Measurements from ENCODE around the gene TSC22D2. TPM values are rescaled to one million over a fixed set of nuclear protein-coding genes. Genes with fewer than 3 reads are reported as not detected.

The TSC22D2 gene
- 8.8 and 12.9 TPM in 2 replicates for total RNA-seq (2014; rRNA removed; shearing (Covaris generic))

DNA sequence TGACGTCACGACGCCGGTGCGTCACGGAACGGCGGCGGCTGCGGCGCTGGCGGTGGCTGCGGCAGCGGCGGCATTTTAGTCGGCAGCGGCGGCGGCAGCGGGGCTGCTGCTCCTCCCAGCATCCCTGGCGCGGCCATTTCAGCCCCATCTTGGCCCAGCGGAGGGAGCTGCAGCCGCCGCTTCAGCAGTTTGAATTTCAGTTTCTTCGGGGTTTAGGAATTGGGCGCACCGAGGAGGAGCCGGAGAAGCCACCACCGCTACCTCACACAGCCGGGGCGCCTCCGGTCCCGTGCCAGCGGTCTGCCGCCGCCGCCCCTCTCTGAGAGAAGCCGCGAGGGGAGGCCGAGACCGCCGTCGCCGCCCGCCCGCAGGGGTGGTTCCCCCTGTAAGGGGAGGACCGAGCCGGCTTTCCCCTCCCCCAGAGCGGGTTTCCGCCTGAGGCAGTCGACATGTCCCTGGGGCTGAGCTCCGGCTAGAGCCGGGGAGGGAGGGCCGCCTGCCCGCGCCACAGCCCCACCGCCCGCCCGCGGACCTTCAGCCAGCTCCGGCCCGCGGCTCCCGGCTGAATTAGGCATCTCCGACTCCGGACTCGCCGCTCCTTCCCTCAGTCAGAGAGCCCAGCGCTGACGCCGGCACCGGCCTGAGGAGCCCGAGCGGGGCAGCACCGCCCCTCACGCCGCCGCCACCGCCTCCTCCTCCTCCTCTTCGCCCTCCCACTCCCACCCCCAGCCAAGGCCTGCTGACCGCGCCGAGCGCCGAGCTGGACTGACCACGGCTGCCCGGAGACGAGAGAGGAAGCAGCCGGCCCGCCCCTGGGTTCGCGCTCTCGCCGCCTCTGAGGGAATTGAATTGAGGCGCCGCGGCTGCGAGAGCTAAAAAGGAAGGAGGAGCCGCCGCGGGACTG lies at the start of gene TSC22D2:
TSC22D2 (plus strand) TSS at position 78 of the 904 bp plus-strand sequence. CDS start 1,053 bp downstream, outside the sequence.
- DNase-seq (ENCODE audit: low spot score), result peak; percentile 87

DNA sequence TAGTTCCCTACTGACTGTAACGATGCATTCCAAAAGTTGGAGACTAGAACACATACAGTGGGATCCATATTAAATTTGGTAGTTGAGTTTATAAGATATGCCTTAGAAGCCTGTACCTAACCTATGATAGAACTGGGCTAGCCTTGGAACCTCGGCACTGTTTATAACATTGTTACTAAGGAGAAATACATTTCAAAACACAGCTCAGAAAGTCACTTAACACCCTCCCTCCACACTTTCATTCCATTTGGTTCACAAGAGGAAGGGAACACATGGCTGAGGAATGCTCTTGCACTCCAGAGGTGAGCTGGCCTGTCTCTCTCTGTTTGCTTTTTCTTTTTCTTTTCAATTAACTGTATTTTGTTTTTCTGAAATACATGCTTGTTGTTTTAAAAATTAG lies 48.7 kb upstream of the TSC22D2 start:
- DNase-seq (ENCODE audit: low spot score), result no peak

DNA sequence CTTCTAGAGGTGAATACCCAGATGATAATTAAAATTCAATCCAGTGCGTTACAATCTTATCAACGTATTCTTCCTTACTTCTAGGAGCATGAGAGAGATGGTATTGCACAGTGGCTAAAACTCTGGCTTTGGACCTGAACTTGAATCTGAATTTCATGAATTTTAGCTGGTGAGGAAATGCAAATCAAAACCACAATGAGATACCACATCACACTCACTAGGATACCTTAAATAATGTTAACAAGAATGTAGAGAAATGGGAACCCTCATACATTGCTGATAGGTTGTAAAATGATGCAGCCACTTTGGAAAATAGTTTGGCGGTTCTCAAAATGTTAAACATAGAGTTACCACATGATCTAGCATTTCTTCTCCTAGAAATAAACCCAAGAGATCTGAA lies 47.1 kb upstream of the TSC22D2 start:
- DNase-seq (ENCODE audit: low spot score), result no peak

DNA sequence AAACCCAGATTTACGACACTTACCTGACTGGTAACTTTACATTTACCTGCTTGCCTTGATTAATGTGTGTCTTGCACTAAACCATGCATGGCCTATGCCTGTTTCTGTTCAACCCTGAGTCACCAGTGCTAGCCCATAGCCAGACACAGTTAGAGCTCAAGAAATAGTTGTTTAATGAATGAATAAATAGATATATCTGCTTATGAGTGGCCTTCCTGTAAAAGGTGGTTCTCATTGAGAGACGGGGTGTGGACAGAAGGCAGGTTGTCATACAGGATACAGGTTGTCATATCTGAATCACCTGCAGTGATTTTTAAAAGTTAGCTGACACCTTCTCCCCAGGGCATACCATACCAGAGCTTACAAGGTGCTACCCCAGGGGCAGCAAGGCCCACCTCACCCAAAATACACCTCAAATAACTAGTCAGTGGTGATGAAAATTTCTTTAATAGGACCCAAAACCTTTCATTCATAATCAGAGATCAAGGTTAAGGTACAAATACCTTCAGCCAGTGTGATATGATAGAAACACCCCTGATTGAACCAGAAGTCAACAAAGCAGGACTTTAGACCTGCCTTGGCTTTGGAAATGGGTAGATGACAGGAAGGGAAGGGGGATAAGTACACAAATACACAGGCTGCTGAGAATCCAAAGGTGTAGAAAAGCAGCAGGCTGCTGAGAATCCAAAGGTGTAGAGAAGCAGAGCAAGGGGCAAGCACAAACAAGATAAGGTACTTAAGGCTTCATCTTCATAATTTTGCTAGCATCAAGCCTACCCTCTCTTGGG lies 45.4 kb upstream of the TSC22D2 start:
- no peak for DNase-seq (ENCODE audit: low spot score)

DNA sequence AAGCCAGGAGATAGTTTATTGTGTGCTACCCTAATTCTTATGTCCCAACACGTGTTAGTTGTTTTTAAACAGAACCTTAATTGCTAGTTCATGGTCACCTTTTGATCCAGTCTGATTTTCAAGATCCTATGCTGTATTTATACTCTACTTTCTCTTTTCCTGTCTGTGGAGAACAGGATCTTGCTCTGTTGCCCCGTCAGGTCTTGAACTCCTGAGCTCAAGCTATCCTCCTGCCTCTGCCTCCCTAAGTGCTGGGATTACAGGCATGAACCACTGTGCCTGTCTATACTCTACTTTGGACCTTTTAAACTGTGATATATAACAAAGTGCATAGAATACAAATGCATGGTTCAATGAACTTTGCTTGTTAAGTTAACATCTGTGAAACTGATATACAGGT lies 44.7 kb upstream of the TSC22D2 start:
- no peak for DNase-seq (ENCODE audit: low spot score)

DNA sequence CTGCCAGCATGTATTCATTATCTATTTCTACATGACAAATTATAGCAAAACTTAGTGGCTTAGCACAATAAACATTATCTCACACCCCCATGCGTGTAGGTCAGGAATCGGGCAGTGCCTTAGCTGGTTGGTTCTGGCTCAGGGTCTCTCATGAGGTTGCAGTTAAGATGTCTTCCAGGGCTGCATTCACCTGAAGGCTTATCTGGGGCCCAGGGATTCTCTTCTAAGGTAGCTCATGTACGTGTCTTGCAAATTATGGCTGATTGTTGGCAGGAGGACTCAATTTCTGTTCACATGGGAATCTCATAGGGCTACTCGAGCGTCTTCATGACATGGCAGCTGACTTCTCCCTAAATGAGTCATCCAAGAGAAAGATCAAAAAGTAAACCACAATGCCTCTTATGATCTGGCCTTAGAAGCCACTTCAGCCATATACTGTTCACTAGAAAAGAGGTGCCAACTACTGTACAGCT lies 42.9 kb upstream of the TSC22D2 start:
- DNase-seq (ENCODE audit: low spot score), result peak; percentile 91

DNA sequence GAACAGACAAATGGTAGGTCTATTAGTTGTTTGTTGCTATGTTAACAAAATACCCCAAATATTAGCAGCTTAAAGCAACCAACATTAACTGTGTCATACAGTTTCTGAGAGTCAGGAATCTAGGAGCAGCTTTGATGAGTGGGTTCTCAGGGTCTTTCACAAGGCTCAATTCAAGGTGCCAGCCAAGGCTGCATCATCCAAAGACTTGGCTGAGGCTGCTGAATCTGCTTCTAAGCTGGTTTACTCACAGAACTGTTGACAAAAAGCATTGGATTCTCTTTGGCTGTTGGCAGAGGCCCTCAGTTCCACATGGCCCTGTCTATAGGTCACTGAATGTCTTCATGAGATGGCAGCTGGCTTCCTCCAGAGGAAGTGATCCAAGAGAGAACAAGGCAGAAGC lies 40.3 kb upstream of the TSC22D2 start:
- DNase-seq (ENCODE audit: low spot score), result no peak

DNA sequence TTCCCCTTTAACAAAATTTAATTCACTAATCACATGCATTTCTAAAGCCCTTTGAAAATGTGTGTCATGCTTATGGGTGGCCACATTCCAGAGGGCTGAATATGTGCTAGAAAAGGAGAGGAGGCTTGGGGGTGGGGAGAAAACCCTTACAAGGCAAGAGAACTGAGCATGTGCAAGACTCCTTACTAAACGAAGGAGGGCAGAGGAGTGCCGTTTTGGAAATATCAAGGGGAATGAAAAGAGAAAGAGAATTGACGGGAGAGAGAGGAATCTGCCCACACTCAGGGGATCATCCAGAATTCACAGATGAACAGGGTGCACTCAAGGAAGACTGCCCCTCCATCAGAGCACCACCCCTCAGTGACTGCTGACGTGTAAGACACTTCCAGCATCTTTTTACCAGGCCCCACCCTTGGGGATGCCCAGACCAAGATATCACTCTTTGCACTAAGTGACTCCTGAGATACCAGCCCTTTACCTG lies 37.9 kb upstream of the TSC22D2 start:
- peak; percentile 98 for DNase-seq (ENCODE audit: low spot score)

DNA sequence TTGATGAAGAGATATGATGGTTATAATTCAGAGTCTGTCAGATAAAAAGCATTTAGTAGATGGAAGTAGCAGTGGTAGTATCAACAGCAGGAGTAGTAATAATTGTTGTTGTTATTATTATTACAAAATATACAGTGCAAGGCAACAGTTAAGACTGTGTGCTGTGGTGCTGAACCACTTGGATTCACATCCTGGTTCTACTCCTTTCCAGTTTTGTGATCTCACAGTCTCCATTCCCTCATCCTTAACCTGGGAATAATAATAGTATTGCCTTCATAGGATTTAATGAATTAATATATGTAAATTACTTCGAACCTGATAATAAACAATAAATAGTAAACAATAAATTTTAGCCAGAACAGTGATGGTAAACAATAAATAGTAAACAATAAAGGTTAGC lies 37.1 kb upstream of the TSC22D2 start:
- DNase-seq (ENCODE audit: low spot score), result peak; percentile 44

DNA sequence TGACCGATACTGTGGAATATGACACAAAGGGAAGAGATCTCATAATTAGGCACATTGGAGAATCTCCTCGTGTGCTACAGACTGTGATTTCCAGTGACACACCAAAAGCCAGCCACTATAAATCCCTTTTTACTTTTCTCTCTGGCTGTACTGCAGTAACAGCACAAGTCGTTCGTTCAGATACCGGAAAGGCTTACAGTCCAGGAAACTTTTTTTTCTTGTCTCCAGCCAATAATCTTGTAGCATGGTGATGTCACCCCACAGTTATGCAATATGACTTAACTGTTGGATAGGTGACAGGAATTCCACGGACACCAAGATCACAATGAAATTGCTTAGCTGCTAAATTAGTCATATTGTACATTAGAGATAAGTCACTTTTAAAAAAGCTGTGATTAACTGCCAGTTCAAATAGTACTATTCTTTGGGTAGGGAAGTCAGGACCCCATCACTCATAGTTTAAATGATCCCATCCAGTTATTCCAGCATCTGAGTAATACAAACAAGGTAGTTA lies 36.3 kb upstream of the TSC22D2 start:
- DNase-seq (ENCODE audit: low spot score), result peak; percentile 100

DNA sequence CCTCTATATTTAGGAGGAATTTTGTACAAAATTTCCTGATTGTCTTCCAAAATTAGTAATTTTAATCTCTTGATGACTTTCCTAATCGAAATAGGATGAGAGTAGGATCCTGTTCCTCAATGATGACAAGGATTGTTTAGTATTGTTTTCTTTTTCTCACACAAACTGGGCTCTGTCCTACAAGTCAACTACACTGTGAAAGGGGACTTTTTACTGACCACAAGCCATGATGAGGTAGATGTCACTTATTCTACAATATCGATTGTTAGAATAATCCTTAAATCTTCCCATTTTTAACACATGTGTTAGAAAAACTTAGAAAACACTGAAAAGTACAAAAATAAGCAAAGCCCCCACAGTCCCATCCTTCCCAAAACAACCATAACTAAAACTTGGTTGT lies 35.8 kb upstream of the TSC22D2 start:
- DNase-seq (ENCODE audit: low spot score), result no peak

DNA sequence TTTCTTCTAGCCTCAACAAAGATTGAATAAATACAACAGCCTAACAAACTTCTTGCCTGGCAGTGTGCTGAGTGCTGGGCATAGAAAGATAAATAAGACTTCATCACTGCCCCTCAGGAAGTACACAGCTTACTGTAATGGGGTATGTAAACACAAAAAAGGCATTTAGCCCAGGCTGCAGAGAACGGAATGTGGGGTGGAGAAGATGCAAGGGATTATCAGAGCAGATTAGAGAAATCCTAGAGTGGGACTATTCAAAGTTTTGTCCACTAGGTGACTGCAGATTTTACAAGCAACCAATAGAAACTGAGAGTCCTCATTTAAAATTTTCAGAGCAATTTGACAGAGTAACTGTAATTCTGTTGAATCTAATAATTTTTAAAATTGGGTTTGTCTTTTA lies 35.4 kb upstream of the TSC22D2 start:
- DNase-seq (ENCODE audit: low spot score), result peak; percentile 69

DNA sequence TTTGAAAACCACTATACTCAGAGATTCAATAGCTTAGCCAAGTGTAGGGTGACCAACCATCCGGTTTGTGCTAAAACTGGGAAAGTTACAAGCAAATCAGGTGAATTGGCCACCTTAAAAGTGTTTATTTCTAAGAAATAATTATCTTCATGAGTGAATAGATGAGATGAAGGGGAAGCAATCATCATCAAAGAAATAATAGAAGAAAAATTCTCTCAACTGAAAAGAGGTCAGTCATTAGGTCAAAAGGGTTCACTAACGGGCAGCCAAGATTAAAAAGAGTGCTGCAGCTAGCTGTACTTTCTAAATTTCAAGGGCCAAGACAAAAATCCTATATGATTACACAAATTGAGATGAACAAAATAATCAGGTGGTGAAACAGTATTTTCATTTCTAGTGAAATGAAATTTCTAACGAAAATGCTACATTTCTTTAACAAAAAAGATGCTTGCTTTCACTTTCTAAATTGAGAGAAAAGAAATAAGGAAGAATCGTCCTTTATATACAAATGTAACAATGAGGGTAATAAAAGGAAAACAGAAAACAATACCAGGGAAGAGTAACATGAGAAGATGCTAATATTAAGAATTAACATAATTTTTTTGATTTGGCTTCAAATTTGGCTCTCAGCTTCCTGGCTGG lies 34.7 kb upstream of the TSC22D2 start:
- DNase-seq (ENCODE audit: low spot score), result no peak

DNA sequence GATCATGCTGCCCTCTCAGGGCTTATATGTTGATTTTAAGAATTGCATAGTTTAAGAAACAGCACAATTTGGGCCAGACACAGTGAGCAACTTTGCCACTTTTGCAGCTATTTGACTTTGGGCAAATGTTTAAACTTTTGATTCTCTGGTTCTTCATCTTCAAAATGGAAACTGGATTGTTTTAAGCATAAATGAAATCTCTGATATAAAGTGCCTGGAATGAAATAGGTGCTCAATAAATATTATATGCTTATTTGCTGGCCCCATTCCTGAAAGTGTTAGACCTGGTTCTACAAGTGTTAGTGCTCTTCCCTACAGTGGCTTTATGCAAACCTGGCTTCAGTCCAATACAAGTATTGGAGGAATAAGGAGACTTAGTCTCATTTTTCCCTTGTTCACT lies 33.1 kb upstream of the TSC22D2 start:
- no peak for DNase-seq (ENCODE audit: low spot score)

DNA sequence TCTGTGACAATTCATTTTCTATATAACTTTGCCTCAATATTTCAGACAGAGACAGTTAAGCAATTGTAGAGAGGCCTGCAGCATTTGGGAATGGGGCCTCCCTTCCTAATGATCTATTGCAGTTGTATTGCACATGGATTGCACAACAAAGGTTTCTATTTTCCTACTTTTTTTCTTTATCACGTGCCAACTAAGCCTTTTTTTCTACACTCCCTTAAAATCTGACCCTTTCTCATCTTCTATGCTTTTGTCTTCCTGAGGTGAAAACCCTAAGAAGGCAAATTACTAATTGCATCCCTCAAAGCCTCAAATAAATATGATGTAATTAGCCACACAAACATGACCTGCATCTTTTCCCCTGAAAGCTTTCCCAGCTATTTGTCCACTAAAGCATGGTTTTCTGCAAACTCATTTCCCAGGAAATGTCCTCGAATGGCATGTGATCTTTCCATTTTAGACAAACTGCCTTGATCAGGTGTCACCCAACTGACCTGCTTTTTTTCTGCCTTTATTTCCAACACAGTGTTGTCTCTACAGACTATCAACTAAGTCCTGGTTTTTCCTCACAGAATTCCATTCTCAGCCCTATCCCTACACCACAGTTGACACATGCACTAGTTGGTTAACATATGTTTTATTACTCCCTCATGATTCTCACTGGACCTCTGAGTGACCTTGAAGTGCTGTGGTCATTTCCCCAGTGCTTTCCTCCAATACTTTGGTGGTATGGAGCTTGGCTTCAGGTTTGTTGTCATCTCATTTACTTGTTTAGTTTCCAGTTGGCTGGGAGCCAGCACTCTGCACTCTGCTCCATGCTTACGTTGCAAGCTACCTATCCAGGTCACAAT lies 31.9 kb upstream of the TSC22D2 start:
- DNase-seq (ENCODE audit: low spot score), result no peak

DNA sequence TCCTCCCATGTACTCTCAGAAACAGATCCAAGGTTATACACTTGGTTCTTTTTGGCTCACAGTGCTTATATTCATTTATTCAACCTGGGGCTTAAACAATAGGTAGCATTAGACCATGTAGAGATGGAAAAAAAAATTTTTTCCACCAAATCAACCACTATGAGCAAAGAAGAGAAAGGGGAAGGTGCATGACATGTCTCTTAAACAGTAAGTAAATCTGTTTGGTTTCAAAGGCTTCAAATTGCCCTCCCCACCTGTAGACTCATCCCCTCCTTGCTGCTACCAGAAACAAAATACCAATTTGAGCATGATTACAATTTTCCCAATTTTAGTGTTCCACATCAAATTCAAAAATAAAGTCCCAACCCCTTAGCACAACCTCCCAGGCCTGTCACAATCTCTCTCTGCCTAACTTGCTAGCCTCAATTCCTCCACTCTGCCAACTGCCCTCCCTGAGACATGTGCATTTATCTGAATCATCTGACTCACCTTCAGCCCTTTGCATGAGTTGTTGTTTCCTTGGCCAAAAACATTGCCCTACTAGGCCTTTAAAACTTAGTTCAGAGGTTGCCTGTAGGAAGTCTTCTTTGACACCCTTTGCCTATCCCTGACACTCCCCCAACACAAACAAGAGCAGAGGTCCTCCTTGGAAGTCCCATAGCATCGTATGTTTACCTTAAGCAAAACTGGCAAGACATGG lies 30.3 kb upstream of the TSC22D2 start:
- DNase-seq (ENCODE audit: low spot score), result no peak

DNA sequence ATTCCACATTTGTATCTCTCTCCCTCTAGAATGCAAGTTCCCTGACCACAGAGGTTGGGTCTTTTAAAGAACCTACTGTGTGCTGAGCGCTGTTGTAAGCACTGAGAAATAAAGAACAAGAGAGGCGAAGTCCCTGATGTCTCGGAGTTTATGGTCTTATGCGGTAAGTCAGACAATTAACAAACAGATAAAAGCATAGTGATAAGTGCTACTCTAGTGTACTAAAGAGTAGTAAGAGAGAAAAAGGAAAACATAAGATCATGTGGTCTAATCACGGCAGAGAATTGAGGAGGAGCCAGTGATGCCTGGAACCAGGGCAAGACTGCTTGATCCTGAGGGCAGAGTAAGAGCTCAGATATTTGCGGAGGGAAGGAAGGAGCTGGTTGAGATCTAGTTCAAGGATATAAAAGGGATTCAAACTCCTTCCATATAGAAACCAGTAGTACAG lies 29.8 kb upstream of the TSC22D2 start:
- DNase-seq (ENCODE audit: low spot score), result no peak

DNA sequence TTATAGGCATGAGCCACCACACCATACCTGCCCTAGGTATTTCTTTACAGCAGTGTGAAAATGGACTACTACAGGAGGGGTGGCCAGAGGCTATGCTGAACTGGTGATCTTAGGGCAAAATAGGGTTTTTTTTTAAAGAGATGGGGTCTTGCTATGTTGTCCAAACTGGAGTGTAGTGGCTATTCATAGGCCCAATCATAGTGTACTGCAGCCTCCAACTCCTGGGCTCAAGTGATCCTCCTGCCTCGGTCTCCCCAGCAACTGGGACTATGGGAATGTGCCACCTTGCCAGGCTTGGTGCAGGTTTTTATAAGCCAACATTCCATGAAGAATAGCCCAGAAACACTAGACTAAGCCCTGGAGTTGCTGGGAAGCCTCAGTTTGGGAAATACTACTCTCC lies 28.6 kb upstream of the TSC22D2 start:
- DNase-seq (ENCODE audit: low spot score), result no peak

DNA sequence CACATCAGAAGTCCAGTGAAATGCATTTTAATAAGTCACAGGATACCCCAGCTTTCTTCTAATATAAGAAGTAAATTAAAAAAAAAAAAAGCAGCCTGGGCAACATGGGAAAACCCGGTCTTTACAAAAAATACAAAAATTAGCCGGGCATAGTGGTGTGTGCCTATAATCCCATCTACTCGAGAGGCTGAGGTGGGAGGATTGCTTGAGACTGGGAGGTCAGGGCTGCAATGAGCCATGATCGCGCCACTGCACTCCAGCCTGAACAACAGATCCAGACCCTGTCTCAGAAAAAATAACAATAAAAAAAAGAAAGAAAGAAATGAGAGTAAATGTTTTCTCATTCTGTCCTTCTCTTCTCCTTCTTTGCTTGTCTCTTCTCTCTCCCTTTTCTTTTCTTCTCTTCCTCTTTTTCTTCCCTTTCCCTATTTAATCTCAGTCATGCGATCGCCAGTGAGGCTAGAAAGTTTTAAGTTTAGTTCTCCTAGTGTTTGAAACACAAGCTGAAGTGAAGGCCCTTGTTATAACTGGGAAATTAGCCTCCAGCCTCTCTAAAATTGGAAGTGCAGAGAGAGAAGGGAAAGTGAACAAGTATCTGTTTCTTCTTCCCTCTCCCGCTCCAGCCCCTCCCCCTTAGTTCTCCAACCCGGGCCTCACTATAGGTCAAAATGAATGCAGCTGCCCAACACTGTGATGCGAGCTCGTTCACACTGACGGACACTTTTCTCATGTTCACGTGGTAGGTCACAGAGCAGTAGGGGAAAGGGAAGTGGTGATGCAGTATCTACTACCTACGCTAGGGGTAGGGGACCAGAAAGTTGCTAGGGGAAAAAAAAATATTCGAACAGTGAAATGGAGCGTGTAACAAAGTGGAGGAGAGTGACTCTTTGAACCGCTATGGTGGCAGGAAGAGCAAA lies 23.5 kb upstream of the TSC22D2 start:
- DNase-seq (ENCODE audit: low spot score), result no peak

Measured in A172 (cell line).